Measurements from ENCODE around the gene SYT9.

SYT9 gene

GRCh38 chr11:7427733-7428132, 176.0 kb downstream of the SYT9 start:
- no peak for DNase-seq (ENCODE audit: low read depth)

GRCh38 chr11:7428196-7428595, 176.5 kb downstream of the SYT9 start:
- DNase-seq (ENCODE audit: low read depth) = no peak

- no peak for DNase-seq (ENCODE audit: low read depth)
Observed at GRCh38 chr11:7430496-7430895, 178.8 kb downstream of the SYT9 start.

GRCh38 chr11:7435176-7435575, 183.5 kb downstream of the SYT9 start:
- no peak for DNase-seq (ENCODE audit: low read depth)

GRCh38 chr11:7436146-7436545, 184.4 kb downstream of the SYT9 start:
- no peak for DNase-seq (ENCODE audit: low read depth)

- DNase-seq (ENCODE audit: low read depth) = no peak
Observed at GRCh38 chr11:7436657-7437056, 185.0 kb downstream of the SYT9 start.

- peak; percentile 66 for DNase-seq (ENCODE audit: low read depth)
Observed at GRCh38 chr11:7437696-7438095, 186.0 kb downstream of the SYT9 start.

- no peak for DNase-seq (ENCODE audit: low read depth)
Observed at GRCh38 chr11:7439746-7440320, 188.1 kb downstream of the SYT9 start.

GRCh38 chr11:7442588-7443215, 191.0 kb downstream of the SYT9 start:
- DNase-seq (ENCODE audit: low read depth) = peak; percentile 60

GRCh38 chr11:7444091-7444981, 192.6 kb downstream of the SYT9 start:
- no peak for DNase-seq (ENCODE audit: low read depth)

GRCh38 chr11:7445564-7445963, 193.9 kb downstream of the SYT9 start:
- no peak for DNase-seq (ENCODE audit: low read depth)

GRCh38 chr11:7448201-7448600, 196.5 kb downstream of the SYT9 start:
- no peak for DNase-seq (ENCODE audit: low read depth)

GRCh38 chr11:7449211-7449840, 197.6 kb downstream of the SYT9 start:
- DNase-seq (ENCODE audit: low read depth) = no peak

GRCh38 chr11:7449841-7450214, 198.1 kb downstream of the SYT9 start:
- DNase-seq (ENCODE audit: low read depth) = peak; percentile 2

GRCh38 chr11:7450836-7451235, 199.1 kb downstream of the SYT9 start:
- DNase-seq (ENCODE audit: low read depth) = no peak

GRCh38 chr11:7451520-7451919, 199.8 kb downstream of the SYT9 start:
- DNase-seq (ENCODE audit: low read depth) = peak; percentile 7

- no peak for DNase-seq (ENCODE audit: low read depth)
Observed at GRCh38 chr11:7451952-7452494, 200.3 kb downstream of the SYT9 start.

- DNase-seq (ENCODE audit: low read depth) = no peak
Observed at GRCh38 chr11:7454854-7455253, 203.2 kb downstream of the SYT9 start.

- peak; percentile 67 for DNase-seq (ENCODE audit: low read depth)
Observed at GRCh38 chr11:7457211-7457610, 205.5 kb downstream of the SYT9 start.

GRCh38 chr11:7462706-7463105, 211.0 kb downstream of the SYT9 start:
- DNase-seq (ENCODE audit: low read depth) = no peak

GRCh38 chr11:7467652-7468051, 215.9 kb downstream of the SYT9 start:
- no peak for DNase-seq (ENCODE audit: low read depth)

- no peak for DNase-seq (ENCODE audit: low read depth)
Observed at GRCh38 chr11:7469351-7469865, 217.7 kb downstream of the SYT9 start.
